Body of pancreas (tissue), 4 donors: ENCODE data around the gene AQP12B. TPM values are rescaled to one million over a fixed set of nuclear protein-coding genes. Genes with fewer than 3 reads are reported as not detected.
"Not testable (repeated sequence)": the region's sequence is repeated elsewhere in the genome, so short reads cannot be mapped to it uniquely, and the experiment has no call there.

Source experiments
- ATAC-seq: fragments of 150-250 bp; one replicate; pipeline ENCODE4 v1.9.1; 2016
- DNase-seq, 4 donors: peaks; one replicate each; pipeline ENCODE4 v3.0.0-alpha.2; 2019
- H3K27ac ChIP-seq, 4 donors: fragments of 200-600 bp; sonication (generic); 1 replicate in 3 of 4; 2 replicates in 1 of 4; pipeline versions ENCODE4 v1.5.1 to v1.6.1; 2016 to 2019; ENCODE audit warnings: mild to moderate bottlenecking in 1 of 4, mixed read lengths in 1 of 4, moderate library complexity in 1 of 4
- H3K27me3 ChIP-seq, 2 donors: fragments of 200-600 bp; sonication (generic); one replicate each; pipeline ENCODE4 v1.6.0; 2016; ENCODE audit warnings: mild to moderate bottlenecking in 1 of 2
- H3K36me3 ChIP-seq, 2 donors: fragments of 200-600 bp; sonication (generic); replicated peaks in 1 of 2; 2 replicates each; pipeline ENCODE4 v1.5.1; 2016; ENCODE audit warnings: low read depth in 2 of 2; ENCODE audit not compliant: insufficient read depth in 1 of 2
- H3K4me1 ChIP-seq: fragments of 200-600 bp; sonication (generic); one replicate; pipeline ENCODE4 v1.6.0; 2016
- H3K4me3 ChIP-seq, 2 donors: fragments of 200-600 bp; sonication (generic); 1 replicate in 1 of 2; 2 replicates in 1 of 2; pipeline ENCODE4 v1.5.1; 2016 to 2019
- H3K9me3 ChIP-seq, 3 donors: fragments of 200-600 bp; sonication (generic); 1 replicate in 2 of 3; 2 replicates in 1 of 3; pipeline ENCODE4 v1.5.1; 2016
- POLR2A ChIP-seq, 3 donors: fragments of 450-650 bp; IDR thresholded peaks; one replicate each; pipeline ENCODE4 v1.6.1; 2016; ENCODE audit warnings: antibody characterized with exemption in 3 of 3, mild to moderate bottlenecking in 2 of 3
- WGBS, 2 donors: methylation state at CpG; one replicate each; pipeline ENCODE4 v1.1.5; 2017; 5-methylcytosine and 5-hydroxymethylcytosine counted together
- intact Hi-C: fragments of 100-400 bp; cut with DNase I; formaldehyde crosslinking; loops from one replicate; pipeline ENCODE4 v1.15.1; 2023
- total RNA-seq, 2 donors: library from RNA; depleted of rRNA; stranded (reverse); fragments of >200 nt; gene quantifications; one replicate each; pipeline ENCODE4 v1.1.0, GENCODE V29; 2016
- TF ChIP-seq, protein P1 (sequence below), 7 experiments: fragments of 450-650 bp in 4 of 7; fragments of 200-600 bp in 3 of 7; sonication (generic) in 3 of 7; IDR thresholded peaks; one replicate each; pipeline ENCODE4 v1.5.1; 2016 to 2019; ENCODE audit warnings: antibody characterized with exemption in 7 of 7

AQP12B gene
- total RNA-seq, 2 donors from 2014 or later, result 328 to 392 TPM

GRCh38 chr2:240663546-240664190 is 19.0 kb downstream of the AQP12B start:
- no peak overlapping the region for H3K27ac ChIP-seq
- H3K27me3 ChIP-seq, result no peaks in the 10 kb centered on the region
- no peaks in the 10 kb centered on the region for H3K36me3 ChIP-seq
- intact Hi-C loops, result no loop called here
- 50 to 61% methylated on average over 6 of the region's 6 CpGs for WGBS, 2 donors
- no peak overlapping the region for H3K4me3 ChIP-seq
- TF ChIP-seq, protein P1, sequence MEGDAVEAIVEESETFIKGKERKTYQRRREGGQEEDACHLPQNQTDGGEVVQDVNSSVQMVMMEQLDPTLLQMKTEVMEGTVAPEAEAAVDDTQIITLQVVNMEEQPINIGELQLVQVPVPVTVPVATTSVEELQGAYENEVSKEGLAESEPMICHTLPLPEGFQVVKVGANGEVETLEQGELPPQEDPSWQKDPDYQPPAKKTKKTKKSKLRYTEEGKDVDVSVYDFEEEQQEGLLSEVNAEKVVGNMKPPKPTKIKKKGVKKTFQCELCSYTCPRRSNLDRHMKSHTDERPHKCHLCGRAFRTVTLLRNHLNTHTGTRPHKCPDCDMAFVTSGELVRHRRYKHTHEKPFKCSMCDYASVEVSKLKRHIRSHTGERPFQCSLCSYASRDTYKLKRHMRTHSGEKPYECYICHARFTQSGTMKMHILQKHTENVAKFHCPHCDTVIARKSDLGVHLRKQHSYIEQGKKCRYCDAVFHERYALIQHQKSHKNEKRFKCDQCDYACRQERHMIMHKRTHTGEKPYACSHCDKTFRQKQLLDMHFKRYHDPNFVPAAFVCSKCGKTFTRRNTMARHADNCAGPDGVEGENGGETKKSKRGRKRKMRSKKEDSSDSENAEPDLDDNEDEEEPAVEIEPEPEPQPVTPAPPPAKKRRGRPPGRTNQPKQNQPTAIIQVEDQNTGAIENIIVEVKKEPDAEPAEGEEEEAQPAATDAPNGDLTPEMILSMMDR (IDR thresholded peaks at IDR 0.05), result no peak
- TF ChIP-seq POLR2A (IDR thresholded peaks at IDR 0.05), result no peak
- no peaks in the 10 kb centered on the region for H3K4me1 ChIP-seq
- no peaks in the 10 kb centered on the region for H3K9me3 ChIP-seq
- no peak for DNase-seq
- ATAC-seq, result no peak

DNA sequence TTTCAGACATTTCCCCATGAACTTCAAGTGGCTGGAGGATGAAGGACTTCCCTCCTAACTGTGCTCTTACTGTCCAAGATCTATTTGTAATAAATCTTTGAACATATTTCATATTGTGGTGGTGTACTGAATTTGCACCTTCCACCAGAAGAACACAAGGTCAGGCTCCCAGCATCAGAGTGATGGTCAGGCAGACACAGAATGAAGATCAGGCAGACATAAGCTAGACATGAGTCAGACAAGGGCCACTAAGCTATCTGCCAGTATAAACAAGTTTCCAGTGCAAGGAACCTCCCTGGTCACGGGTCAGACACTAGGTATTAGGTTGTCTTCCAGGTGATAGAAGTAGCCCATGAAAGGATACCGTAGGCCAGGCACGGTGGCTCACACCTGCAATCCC is 20.0 kb downstream of the AQP12B start:
- ATAC-seq, result no peak
- no peak for TF ChIP-seq POLR2A (IDR thresholded peaks at IDR 0.05)
- TF ChIP-seq, protein P1 (IDR thresholded peaks at IDR 0.05), result no peak
- no peaks in the 10 kb centered on the region for H3K27me3 ChIP-seq
- no peaks in the 10 kb centered on the region for H3K4me1 ChIP-seq
- no peak for DNase-seq
- WGBS, 2 donors, result 72 to 90% methylated on average over 3 of the region's 3 CpGs
- no peaks in the 10 kb centered on the region for H3K9me3 ChIP-seq
- intact Hi-C loops, result no loop called here
- H3K36me3 ChIP-seq, result no peaks in the 10 kb centered on the region
- no peak overlapping the region for H3K4me3 ChIP-seq
- H3K27ac ChIP-seq, result no peak overlapping the region

DNA sequence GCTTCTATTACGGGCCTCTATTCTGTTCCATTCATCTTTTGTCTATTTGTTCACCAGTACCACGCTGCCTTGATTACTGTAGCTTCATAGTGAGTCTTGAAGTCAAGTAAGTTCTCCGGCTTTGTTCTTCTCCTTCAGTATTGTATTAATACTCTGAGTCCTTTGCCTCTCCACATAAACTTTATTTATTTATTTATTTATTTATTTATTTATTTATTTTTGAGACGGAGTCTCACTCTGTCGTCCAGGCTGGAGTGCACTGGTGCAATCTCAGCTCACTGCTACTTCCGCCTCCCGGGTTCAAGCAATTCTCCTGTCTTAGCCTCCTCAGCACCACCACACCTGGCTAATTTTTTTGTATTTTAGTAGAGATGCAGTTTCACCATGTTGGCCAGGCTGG is 22.8 kb downstream of the AQP12B start:
- H3K27me3 ChIP-seq, ATAC-seq, H3K9me3 ChIP-seq, H3K4me3 ChIP-seq, H3K36me3 ChIP-seq, H3K27ac ChIP-seq, H3K4me1 ChIP-seq, intact Hi-C loops, DNase-seq: not testable (repeated sequence)
- 83 to 85% methylated on average over 7 of the region's 7 CpGs for WGBS, 2 donors

DNA sequence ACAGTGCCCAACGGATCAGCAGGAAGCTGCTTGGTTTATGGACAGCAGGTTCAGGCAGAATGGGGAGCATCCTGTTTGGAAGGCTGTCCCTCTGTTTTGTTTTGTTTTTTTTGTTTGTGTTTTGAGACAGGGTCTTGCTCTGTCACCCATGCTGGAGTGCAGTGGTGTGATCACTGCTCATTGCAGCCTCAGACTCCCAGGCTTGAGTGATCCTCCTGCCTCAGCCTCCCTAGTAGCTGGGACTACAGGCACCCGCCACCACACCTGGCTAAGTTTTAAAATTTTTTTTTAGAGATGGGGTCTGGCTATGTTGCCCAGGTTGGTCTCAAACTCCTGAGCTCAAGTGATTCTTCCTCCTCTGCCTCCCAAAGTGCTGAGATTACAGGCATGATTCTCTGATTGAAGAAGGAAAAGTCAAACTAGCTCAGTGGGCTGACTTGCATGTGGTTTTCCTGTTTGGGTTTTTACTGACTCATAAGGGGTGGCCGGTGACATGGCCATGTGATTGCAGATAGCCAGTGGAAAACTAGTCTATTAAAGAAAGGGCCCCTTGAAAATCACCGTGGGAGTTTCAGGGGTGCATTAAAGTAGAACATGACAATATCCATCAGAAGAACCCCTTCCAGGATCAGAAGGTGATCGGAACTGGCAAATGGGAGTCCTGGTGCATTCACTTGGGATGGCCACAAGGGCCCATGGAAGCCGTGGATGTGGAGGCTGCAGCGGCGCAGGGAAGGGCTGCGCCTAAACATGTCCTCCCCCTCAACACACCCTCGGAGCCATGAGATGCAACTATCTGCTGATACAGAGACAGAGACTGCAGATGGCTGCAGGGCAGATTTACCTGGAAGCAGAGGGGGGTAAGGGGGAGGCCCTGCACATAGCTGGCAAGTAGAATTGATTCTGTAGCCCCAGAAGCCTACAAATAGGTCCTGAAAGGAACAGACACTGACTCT is 26.5 kb downstream of the AQP12B start:
- Histone ChIP-seq H3K4me1 (no peaks in the 10 kb centered on the region), H3K4me3 (no peak overlapping the region), H3K9me3 (no peaks in the 10 kb centered on the region), H3K27me3 (no peaks in the 10 kb centered on the region), H3K36me3 (no peaks in the 10 kb centered on the region), H3K27ac (no peak overlapping the region)
- WGBS, 2 donors, result 74 to 77% methylated on average over 10 of the region's 10 CpGs
- no peak for DNase-seq
- no peak for ATAC-seq
- intact Hi-C loops, result no loop called here
- TF ChIP-seq, protein P1 (IDR thresholded peaks at IDR 0.05), result no peak
- TF ChIP-seq POLR2A (IDR thresholded peaks at IDR 0.05), result no peak

DNA sequence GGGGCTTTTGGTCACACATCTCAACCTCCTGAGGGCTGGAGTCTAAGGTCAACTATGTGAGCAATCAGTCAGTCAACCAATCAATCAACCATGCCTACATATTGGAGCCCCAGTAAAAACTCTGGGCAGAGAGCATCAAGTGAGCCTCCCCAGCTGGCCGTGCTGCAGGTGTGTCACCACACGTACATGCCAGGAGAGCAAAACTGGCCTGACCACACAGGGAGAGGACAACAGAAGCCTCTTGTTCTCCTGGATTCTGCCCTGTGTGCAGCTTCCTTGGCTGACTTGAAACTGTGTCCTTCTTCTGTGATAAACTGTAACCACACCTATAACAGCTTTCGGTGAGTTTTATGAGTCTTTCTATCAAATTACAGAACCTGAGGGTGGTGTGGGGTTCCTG is 31.5 kb downstream of the AQP12B start:
- no peak for DNase-seq
- 39 to 50% methylated on average over 3 of the region's 3 CpGs for WGBS, 2 donors
- no peak for ATAC-seq
- no peak overlapping the region for H3K27ac ChIP-seq
- H3K4me3 ChIP-seq, result no peak overlapping the region
- no peaks in the 10 kb centered on the region for H3K9me3 ChIP-seq
- TF ChIP-seq, protein P1 (IDR thresholded peaks at IDR 0.05), result no peak
- TF ChIP-seq POLR2A (IDR thresholded peaks at IDR 0.05), result no peak
- peaks cover 0 to 6% of the 10 kb centered on the region in 2 donors for H3K27me3 ChIP-seq
- H3K36me3 ChIP-seq, result no peaks in the 10 kb centered on the region
- intact Hi-C loops, result no loop called here
- H3K4me1 ChIP-seq, result no peaks in the 10 kb centered on the region
